Forelimb muscle (tissue), 1 donor: ENCODE data around the gene FBXW8. TPM values are rescaled to one million over a fixed set of nuclear protein-coding genes. Genes with fewer than 3 reads are reported as not detected.

Experiments used
- DNase-seq: peaks from one replicate; pipeline ENCODE4 v3.0.0-alpha.2; 2013; ENCODE audit warnings: low read depth
- polyA plus RNA-seq: library from polyadenylated mRNA; unstranded; fragments of 120-200 nt; gene quantifications from one replicate; pipeline ENCODE4 v1.2.1, GENCODE V29; 2013; ENCODE audit not compliant: insufficient read length

FBXW8 gene
- polyA plus RNA-seq, 1 donor, result 13.3 TPM

DNA sequence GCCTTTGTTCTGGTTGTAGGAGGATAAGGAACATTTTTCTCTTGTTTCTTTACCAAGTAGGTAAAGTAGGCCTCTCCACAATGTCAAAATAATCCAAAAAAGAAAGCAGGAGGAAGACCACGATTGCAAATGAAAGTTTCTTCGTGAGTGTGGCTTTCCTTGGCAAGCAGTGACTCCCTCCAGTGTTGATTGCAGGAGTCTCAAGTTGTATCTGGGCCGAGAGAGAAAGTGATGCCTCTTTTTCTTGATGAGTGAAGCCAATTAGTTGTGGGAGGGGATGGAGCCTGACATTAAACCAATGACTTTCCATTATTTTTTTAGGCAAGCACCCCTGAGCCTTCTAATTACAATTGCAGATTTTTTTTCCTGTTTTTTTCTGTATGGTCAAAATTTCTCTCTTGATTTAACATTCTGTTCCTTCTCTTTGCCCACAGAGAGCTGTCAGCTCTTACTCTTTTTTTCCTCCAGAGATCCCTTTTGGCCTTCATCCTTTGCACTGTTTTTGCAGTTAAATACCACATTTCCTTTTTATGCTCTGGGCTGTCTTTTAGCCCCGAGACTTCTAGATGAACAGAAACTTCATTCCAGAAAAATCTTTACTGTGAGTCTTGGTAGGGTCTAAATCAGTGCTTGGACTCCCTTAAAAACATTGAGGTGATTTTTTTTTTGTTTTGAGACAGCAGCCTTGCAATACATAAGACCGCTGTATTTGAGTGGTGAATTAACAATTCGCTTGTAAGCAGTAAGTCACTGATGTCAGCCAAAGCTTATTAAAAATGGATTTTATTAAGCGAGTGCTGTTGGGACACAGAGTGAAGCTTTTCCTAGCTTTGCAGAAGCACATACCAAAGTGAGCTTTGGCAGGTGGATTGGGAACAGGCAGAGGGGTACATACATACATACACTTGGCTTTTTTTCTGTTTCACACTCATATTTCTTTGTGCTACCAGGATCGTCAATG is 15.8 kb downstream of the FBXW8 start:
- DNase-seq, result no peak

DNA sequence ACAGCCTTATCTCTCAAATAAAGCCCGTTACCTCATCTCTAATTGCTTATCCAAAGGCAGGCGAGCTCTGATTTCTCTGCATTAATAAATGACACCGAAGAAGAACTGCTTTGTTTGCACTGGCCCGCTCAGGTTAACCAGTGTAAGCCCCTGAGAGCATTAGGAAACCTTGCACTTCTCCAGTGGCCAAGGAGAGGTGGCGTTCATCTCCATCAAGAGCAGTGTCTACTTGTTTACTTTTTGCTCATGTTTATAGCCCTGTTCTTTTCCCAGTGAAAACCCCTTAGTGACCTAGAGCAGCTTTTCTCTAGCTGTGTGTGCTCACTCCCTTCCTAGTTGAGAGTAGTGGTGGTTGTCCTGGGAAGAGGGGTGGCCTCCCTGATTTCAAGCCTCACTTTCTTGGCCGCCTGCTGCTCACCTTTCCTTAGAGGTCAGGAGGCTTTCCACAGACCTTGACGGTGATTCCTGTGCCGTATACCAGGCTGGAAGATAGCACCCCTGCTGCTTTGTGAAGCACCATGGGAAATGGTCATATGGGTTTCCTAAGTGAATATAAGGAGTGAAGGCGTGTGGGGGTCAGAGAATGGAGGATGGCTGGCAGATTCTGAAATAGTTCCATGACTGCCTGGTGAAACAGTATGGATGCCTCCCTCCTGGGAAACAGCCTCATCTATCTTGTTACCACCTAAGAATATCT is 16.6 kb downstream of the FBXW8 start:
- DNase-seq, result no peak

DNA sequence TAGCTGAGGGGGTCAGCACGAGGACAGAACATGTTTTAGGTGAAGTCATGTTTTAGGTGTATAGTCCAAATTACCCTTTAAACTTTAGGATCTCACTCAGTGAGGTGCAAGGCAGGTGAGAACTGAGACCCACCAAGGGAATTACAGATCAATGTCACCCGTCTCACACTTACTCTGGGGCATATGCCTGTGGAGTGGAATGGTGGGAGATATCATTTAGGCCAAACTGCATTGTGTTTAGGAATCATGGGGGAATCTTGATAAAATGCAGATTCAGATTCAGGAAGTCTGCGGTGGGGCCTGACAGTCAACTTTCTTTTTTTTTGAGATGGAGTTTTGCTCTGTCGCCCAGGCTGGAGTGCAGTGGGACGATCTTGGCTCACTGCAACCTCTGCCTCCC is 17.8 kb downstream of the FBXW8 start:
- no peak for DNase-seq

DNA sequence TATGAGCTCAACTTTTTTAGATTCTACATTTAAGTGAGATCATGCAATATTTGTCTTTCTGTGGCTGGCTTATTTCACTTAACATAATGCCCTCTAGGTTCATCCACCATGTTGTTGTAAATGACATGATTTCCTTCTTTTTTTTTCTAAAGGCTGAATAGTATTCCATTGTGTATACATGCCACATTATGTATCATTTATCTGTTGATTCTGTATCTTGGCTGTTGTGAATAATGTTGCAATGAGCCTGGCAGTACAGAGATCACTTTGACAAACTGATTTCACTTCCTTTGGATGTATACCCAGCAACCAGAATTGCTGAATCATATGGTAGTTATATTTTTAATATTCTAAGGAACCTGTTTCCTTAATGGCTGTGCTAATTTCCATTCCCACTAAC is 19.1 kb downstream of the FBXW8 start:
- no peak for DNase-seq

DNA sequence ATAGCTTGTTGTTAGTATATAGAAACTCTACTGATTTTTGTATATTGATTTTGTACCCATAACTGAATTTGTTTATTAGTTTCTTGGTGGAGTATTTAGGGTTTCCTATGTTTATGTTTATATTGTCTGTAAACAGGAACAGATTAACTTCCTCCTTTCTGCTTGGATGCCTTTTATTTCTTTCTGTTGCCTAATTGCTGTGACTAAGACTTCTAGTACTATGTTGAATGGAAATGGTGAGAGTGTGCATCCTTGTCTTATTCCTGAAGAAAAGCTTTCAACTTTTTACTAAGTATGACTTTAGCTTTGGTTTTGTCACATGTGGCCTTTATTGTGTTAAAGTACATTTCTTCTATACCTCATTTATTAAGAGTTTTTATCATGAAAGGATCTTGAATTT is 20.9 kb downstream of the FBXW8 start:
- DNase-seq, result no peak

DNA sequence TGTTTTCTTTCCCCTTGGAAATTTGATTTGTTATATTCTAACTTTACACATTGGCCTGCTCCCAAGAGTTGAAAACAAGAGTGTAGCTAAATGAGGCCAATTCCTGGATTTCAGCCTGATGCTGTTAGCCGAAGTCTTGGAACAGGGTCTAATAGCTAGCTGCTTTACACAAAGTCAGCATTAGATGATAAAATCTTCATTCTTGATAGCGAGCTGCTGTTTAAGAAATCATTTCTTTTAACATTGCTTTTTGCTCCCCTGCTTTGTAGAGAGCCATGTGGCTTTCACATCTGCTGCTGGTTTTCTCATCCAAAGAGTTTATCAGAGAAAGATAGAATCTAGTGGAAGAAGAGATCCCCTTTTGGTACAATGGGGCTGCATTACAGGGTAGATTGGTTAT is 22.3 kb downstream of the FBXW8 start:
- DNase-seq, result peak; percentile 81

DNA sequence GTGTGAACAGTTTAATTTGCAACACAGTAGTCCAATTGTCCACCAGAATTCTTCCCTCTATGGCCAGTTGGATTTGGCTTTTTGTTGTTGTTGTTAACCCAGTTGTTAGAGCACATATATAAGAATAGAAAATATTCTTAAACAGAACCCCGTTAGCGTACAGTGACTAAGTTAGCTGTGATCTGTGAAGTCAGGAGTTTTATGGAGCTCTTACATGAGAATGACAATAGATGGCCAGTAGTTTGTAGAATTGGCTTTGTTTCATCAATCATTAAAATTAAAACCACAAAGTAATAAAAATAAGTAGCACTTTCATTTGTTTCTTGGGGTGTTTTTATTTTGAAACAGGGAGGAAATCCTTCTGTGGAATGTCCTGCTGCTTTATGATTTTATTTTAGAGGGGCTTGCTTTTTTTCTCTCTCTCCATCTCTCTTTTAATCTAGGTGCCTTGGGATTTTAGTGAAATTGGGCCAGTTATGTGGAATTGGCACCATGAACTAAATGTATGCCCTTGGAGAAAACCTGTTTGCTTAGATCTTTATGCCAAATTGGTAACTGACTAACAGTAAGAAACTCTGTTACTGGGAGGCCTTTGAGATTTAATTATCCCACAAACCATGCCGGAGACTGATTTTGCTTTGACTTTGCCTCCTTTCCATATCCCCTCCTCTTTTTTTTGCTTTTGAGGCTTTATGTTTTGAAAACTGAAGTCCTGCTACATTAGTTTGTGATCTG is 22.9 kb downstream of the FBXW8 start:
- DNase-seq, result no peak

DNA sequence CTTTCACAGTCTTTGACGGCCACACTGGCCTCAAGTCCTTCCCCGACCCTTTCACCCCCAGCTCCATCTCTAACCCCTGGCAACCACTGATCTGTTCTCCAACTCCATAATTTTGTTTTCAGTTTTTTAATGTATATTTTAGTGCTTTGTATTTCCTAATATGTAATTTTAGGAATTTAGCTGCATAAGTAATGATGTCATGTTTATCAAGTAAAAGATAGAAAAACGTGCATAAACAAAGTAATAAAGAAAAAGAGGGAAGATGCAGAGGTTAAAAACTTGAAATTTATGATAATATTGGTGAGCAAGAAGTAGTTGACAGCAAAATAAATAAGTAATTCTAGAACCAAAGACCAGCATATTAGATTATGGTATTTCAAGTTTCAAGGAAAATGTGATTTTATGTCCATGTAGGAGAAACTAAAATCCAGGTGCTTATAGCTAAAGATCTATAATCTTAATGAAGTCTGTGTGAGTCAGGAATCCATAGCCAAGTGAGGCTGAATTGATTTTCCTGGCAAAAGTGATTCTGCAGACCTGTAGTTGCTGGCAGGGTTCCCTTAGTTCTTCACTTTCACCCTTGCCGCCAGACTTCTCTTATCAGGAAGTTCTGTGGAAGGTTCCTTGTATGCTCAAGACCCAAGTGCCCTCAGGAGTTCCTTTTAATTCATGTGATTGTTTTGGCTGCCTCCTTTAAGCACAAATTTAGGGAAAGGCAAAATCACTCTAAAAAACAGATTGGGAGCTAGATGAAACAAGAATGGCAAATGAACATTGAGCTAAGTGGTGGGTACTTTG is 24.4 kb downstream of the FBXW8 start:
- DNase-seq, result no peak

DNA sequence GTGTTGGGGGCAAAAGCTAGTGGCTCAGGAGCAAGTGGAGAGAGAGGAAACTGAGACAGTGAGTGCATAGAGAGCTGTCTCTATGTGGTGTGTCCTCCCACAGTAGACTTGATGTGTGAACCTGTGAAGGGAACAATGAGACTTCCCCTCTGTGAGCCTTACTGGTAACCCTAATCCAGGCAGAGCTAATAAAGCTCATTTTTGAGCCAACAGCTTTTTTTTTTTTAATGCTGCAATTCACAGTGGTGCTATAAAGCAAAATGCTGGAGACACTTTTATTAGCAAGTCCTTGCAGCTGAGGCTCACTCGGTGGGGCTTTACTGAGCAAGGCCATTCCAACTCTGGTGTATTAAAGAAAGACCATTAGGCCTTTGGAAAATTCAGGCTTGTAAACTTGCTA is 26.9 kb downstream of the FBXW8 start:
- no peak for DNase-seq

DNA sequence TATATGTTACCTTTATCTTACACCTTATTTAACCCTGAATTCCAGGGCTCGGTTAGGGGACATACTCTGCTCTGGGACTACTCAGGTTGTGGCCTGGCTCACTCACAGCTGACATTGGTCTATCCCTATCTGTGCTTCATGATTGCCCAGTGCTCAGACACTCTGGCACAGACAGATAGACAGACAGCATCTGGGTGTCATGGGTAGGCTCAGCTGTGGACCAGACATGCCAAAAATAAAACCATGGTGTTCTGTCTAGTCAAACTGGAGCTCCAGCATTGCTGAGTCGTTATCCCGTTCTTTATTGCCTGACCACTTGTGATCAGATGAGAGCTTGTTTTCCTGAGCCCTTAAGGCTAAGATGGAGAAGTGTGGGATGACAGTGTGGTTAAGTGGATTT is 29.0 kb downstream of the FBXW8 start:
- DNase-seq, result no peak

DNA sequence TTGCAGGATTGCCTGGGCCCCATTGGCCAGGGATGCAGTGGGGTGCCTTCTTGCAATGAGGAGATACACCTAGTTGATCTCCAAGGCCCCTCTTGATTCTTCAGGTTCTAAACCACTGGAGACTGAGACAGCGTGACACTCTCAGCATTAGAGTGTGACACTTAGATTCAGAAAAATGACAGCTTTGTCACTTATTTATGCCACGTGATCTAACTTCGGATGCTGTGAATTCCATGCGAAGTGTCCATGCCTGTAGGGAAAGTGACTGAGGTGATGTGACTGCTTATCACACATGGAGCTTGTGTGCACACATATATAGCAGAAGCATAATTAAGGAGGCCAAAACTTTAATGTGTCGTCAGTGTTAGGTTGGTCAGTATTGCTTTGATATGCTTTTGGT is 30.4 kb downstream of the FBXW8 start:
- no peak for DNase-seq

DNA sequence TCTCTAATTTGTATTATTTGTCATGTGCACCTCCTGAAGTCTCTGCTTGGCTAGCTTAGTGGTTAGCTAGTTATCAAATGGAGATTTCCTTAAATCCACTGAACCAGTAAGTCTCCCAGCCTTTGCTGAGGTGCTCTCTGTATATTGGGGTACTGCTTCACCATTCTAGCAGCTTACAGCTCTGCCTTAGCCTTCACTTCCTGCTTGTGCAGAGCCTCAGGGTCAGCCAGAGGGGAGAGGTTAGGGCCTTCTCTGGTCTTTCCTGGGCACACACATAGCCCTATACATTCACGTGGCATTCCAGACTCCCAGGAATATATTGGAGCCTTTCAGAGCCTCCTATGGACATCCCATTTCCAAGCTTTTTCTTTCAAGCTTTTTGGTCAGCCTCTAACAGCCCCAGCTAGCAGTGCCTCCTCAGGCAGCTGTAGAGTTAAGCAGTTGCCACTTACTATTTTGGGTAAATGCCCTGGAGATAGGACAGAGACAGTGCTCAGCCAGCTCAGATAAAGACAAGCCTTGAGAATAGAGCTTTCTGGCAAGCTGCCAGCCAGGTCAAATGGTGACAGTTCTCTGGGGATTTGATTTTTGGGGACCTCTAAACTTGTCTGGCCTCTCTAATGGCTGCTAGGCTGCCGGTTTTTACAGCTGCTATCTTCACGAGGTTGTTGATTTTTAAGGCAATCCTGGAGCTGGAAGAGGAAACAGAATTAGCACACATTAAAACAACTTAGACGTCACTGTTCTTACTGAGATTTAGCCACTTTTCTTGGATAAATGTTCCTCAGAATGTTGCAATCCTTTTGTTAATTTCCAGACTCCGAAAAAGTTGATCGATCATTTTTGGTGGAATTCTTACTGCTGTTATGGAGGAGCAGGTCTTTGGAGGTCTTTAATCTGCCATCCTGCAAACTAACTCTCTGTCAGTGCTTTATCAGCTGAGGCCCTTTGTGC is 32.9 kb downstream of the FBXW8 start:
- no peak for DNase-seq

DNA sequence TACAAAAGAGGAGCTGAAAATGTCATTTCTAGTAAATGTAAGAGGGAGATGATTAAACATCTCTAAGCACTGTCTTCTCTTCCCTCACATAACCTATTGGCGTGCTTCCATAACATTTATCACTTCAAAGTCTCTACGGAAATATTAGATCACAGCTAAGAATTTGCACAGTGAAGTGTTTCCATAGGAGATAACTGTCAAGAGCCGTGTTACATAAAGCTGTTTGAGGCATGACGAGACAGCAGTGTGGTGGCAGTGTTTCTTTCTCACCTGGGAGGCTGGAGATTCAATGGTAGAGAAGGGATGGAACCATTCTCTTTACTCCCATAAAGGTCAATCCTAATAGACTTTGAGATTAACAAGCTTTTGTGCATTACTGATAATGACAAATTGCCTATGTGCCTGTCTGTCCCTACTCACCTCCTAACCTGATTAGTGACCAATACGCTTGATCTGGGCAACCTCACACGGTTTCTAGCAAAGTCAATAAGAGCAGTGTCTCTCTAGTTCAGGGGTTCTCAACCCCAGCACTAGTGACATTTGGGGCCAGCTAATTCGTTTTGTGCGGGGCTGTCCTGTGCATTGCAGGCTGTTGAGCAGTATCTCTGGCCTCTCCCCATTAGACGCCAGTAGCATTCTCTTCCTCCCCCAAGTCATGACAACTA is 35.3 kb downstream of the FBXW8 start:
- no peak for DNase-seq

DNA sequence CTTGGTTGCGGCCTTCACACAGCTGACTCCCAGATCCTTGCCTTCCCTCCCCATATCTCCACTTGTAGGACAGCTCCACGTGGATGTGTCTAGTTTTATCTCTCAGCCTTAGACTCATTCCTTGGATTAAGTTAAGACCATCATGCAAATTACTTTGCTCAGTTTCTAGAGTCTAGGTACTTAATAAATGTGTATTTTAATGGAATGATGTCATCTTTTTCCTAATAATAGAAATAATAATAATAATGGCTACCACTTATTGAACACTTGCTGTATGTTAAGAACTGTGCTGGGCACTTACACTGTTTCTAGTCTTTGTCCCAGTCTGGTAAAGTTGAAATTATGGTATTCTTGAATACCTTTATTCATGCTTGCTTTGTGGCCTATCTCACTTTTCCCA is 37.5 kb downstream of the FBXW8 start:
- no peak for DNase-seq

DNA sequence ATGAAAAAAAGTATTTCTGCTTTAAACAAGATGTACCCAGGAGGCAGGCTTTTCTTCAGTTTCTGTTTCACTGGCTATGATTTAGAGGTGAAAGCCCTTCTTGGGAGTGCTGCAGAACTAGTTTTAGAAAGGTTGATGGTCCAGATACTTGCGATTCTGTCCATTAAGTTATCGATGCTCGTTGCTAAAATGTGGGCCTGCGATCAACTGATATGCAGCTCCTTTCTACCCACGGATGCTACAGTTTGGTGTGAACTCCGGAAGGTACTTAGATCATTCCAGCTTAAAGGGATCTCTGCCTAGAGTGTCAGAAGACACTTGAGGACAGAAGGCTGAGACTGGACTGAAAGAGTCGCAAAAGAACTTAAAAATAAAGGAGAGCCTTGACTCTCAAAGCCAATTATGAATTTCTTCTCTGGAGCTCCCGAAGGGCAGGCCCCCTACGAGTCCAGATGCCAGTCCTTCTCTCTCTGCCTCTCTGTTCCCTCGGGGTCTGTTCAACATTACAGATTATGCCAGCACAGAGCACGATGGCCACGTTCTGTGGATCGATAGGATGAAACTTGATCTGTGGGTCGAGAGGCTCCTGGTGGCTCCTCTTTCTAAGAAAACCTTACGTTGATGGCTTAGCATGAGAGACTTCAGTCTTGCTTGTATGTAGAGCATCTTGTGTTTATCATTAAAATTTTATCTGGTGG is 40.0 kb downstream of the FBXW8 start:
- no peak for DNase-seq

DNA sequence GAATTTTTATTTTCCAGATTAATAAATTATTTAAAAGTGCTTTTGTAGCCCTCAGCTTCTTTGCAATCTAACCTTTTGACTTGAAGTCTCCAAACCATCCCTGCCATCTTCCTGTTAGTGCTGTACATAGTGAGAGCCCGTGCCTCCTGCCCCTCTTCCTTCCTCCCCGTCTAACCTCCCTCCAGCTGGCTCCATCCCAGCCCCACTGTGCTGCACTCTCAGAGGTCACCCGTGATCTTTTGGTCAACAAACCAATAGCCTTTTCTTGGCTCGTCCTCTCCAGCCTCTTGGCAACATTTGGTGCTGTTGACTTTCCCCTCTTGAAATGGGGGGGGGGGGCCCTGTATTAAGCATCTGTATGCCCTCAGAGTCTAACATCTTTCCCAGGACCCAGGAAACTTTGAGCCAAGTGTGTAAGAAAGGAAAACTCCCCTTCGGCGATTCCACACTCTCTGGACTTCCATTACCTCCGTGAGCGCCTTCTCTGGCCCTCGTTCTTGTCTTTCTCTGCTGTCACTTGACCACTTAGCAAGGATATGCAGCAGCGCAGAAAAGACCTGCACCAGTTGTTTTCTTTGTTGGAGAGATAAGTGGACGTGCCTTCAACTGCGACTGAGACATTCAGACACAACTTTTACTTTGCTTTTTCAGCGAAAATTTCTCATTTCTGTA is 44.1 kb downstream of the FBXW8 start:
- no peak for DNase-seq

DNA sequence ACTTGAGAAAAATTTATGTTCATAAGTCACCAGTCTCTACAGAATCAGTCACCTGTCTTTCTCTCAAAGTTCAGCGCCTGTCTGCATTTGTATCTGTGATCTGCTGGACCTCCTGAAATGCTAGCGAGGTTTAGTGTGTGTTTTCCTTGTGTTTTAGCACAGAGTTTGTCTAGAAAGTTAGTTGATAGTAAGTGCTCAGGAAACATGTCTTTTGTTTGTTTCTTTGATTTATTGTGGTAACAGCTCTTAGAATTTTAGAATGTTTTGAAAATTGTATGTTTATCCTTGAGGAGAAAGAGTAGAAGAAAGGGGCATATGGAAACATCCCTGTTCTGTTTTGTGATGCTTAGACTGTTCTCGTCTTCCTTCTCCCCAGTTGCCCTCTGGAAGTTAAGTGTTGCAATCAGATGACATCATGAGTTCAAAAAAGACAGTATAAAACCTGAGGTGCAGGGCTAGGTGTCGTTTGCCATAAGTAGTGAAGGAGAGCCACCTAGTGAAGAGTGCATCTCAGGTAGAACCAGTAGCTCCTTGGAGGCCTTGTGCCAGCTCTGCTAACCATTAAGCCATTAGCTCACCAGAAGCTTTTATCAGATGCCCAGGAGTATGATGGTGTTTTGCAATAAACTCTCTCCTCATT is 44.8 kb downstream of the FBXW8 start:
- DNase-seq, result no peak
